Activated T-cell treated with anti-CD3 and anti-CD28 coated beads for 1 hour (primary cell): ENCODE data around the gene WDR54.
"Not testable (repeated sequence)": the region's sequence is repeated elsewhere in the genome, so short reads cannot be mapped to it uniquely, and the experiment has no call there.

Source experiments
- DNase-seq: peaks from one replicate; pipeline ENCODE4 v3.0.0-alpha.2; 2020; ENCODE audit warnings: low read depth

WDR54 gene

GRCh38 chr2:74407682-74408081, 13.8 kb upstream of the WDR54 start:
- DNase-seq, result no peak

- no peak for DNase-seq
Observed at GRCh38 chr2:74413001-74413698, 8.4 kb upstream of the WDR54 start.

- DNase-seq, result no peak
Observed at GRCh38 chr2:74414441-74414840, 7.1 kb upstream of the WDR54 start.

- no peak for DNase-seq
Observed at GRCh38 chr2:74414881-74415761, 6.4 kb upstream of the WDR54 start.

GRCh38 chr2:74415762-74416395, 5.7 kb upstream of the WDR54 start:
- no peak for DNase-seq

GRCh38 chr2:74416778-74417177, 4.8 kb upstream of the WDR54 start:
- DNase-seq, result no peak

GRCh38 chr2:74417197-74417596, 4.3 kb upstream of the WDR54 start:
- DNase-seq, result no peak

GRCh38 chr2:74417763-74418162, 3.8 kb upstream of the WDR54 start:
- DNase-seq, result no peak

- no peak for DNase-seq
Observed at GRCh38 chr2:74418312-74418711, 3.2 kb upstream of the WDR54 start.

GRCh38 chr2:74419345-74419744, 2.2 kb upstream of the WDR54 start:
- no peak for DNase-seq

GRCh38 chr2:74420006-74420405, 1.5 kb upstream of the WDR54 start:
- no peak for DNase-seq

GRCh38 chr2:74420443-74421103, 957 bp upstream of the WDR54 start:
- not testable (repeated sequence) for DNase-seq

- no peak for DNase-seq
Observed at GRCh38 chr2:74423231-74424095, 1.9 kb downstream of the WDR54 start.

- DNase-seq, result no peak
Observed at GRCh38 chr2:74424139-74424992, 2.8 kb downstream of the WDR54 start.

- no peak for DNase-seq
Observed at GRCh38 chr2:74424995-74425406, 3.5 kb downstream of the WDR54 start.

GRCh38 chr2:74425523-74425922, 4.0 kb downstream of the WDR54 start:
- no peak for DNase-seq

GRCh38 chr2:74426181-74426758, 4.7 kb downstream of the WDR54 start:
- no peak for DNase-seq

GRCh38 chr2:74427551-74427950, 6.0 kb downstream of the WDR54 start:
- DNase-seq, result no peak

GRCh38 chr2:74428675-74429074, 7.1 kb downstream of the WDR54 start:
- no peak for DNase-seq
